Esophagus muscularis mucosa (tissue), 4 donors: ENCODE data around the gene COL4A3.

Source experiments
- CTCF ChIP-seq, 3 experiments: fragments of 200-600 bp in 2 of 3; fragments of 450-650 bp in 1 of 3; sonication (generic) in 2 of 3; IDR thresholded peaks; one replicate each; pipeline ENCODE4 v1.5.1; 2017 to 2019; ENCODE audit warnings: antibody characterized with exemption in 3 of 3, mild to moderate bottlenecking in 2 of 3, moderate library complexity in 1 of 3
- EP300 ChIP-seq: sonication (generic); formaldehyde crosslinking; IDR thresholded peaks from one replicate; pipeline ENCODE4 v1.6.1; 2017; ENCODE audit warnings: antibody characterized with exemption
- POLR2A ChIP-seq: fragments of 450-650 bp; IDR thresholded peaks from one replicate; pipeline ENCODE4 v1.6.1; 2017; ENCODE audit warnings: antibody characterized with exemption, moderate library complexity, mild to moderate bottlenecking, low read depth
- POLR2AphosphoS5 ChIP-seq, 2 donors: sonication (generic); formaldehyde crosslinking; IDR thresholded peaks; one replicate each; pipeline ENCODE4 v1.6.1; 2017; ENCODE audit warnings: antibody characterized with exemption in 2 of 2

GRCh38 chr2:227152093-227152766, 12.2 kb upstream of the COL4A3 start:
- TF ChIP-seq CTCF (IDR thresholded peaks at IDR 0.05) = no peak
- no peak for TF ChIP-seq EP300
- no peak for TF ChIP-seq POLR2A
- no peak for TF ChIP-seq POLR2AphosphoS5 (IDR thresholded peaks at IDR 0.05)
